IMR-90 (cell line): Measurements from ENCODE around the gene PLCL2. TPM values are rescaled to one million over a fixed set of nuclear protein-coding genes. Genes with fewer than 3 reads are reported as not detected.

Source experiments
- ATAC-seq: fragments of 200-7000 bp; cut with Tn5 transposase; 2 replicates; pipeline ENCODE4 v1.9.1; 2020; ENCODE audit warnings: low read depth, mild to moderate bottlenecking, moderate library complexity
- BruUV-seq: library from RNA; stranded (reverse); fragments of 400-500 nt; replicated peaks from 2 replicates; lab custom pipeline; 2021; lab: Mats Ljungman, UMichigan
- CTCF ChIA-PET: fragments of 300-600 bp; formaldehyde crosslinking; extraction: SDS; loops from one replicate; lab custom pipeline; 2021; ENCODE audit warnings: antibody characterized with exemption; lab: Yijun Ruan, JAX
- POLR2A ChIA-PET: fragments of 300-600 bp; sonication (Branson Sonifier 250); formaldehyde crosslinking; loops from one replicate; lab custom pipeline; 2022; ENCODE audit warnings: antibody characterized with exemption; ENCODE audit not compliant: unreplicated experiment; lab: Charles Lee
- DNase-seq: peaks from one replicate; pipeline ENCODE4 v3.0.0; 2013
- H2AFZ ChIP-seq: replicated peaks from 2 replicates; pipeline ENCODE3; 2013; ENCODE audit warnings: low read length, mild to moderate bottlenecking; ENCODE audit not compliant: poor library complexity
- H2AK5ac ChIP-seq: 2 replicates; pipeline ENCODE4 v1.6.1; 2013; ENCODE audit warnings: low read depth, low read length, inconsistent platforms
- H2AK9ac ChIP-seq: replicated peaks from 2 replicates; pipeline ENCODE3; 2013; ENCODE audit warnings: mild to moderate bottlenecking, low read depth, low read length, moderate library complexity; ENCODE audit not compliant: poor library complexity
- H2BK120ac ChIP-seq: 2 replicates; pipeline ENCODE4 v1.6.1; 2013; ENCODE audit warnings: low read depth, low read length, inconsistent platforms
- H2BK15ac ChIP-seq: 3 replicates; pipeline ENCODE4 v1.6.1; 2013; ENCODE audit warnings: low read depth, low read length, inconsistent platforms
- H2BK20ac ChIP-seq: 2 replicates; pipeline ENCODE4 v1.6.1; 2013; ENCODE audit warnings: low read depth, mild to moderate bottlenecking, inconsistent platforms, low read length, moderate library complexity
- H2BK5ac ChIP-seq: 2 replicates; pipeline ENCODE4 v1.6.1; 2013; ENCODE audit warnings: mild to moderate bottlenecking, low read depth, low read length, inconsistent platforms; ENCODE audit not compliant: poor library complexity, severe bottlenecking
- H3K14ac ChIP-seq: replicated peaks from 2 replicates; pipeline ENCODE4 v1.6.1; 2013; ENCODE audit warnings: low read depth, low read length, inconsistent platforms
- H3K18ac ChIP-seq: 2 replicates; pipeline ENCODE4 v1.6.1; 2013; ENCODE audit warnings: low read depth, low read length, control low read depth
- H3K23ac ChIP-seq: 2 replicates; pipeline ENCODE4 v1.6.1; 2013; ENCODE audit warnings: low read depth, low read length, inconsistent platforms
- H3K27ac ChIP-seq: 2 replicates; pipeline ENCODE4 v1.5.1; 2013; ENCODE audit warnings: mild to moderate bottlenecking, control low read depth, low read length; ENCODE audit not compliant: insufficient read depth
- H3K27me3 ChIP-seq: 2 replicates; pipeline ENCODE4 v1.6.1; 2013; ENCODE audit warnings: low read length; ENCODE audit not compliant: control insufficient read depth, insufficient read depth
- H3K36me3 ChIP-seq: 2 replicates; pipeline ENCODE4 v1.6.1; 2013; ENCODE audit warnings: low read length, mixed read lengths; ENCODE audit not compliant: control insufficient read depth, insufficient read depth
- H3K4ac ChIP-seq: 2 replicates; pipeline ENCODE4 v1.6.1; 2013; ENCODE audit warnings: low read depth, low read length, inconsistent platforms
- H3K4me1 ChIP-seq: 2 replicates; pipeline ENCODE4 v1.6.1; 2013; ENCODE audit warnings: low read length, mixed read lengths; ENCODE audit not compliant: control insufficient read depth, insufficient read depth
- H3K4me2 ChIP-seq: 2 replicates; pipeline ENCODE4 v1.6.1; 2013; ENCODE audit warnings: low read depth, mild to moderate bottlenecking, control low read depth, low read length, moderate library complexity
- H3K4me3 ChIP-seq: 2 replicates; pipeline ENCODE4 v1.5.1; 2013; ENCODE audit warnings: low read depth, mild to moderate bottlenecking, control low read depth, low read length, moderate library complexity; ENCODE audit not compliant: insufficient read depth
- H3K56ac ChIP-seq: 2 replicates; pipeline ENCODE4 v1.6.1; 2013; ENCODE audit warnings: low read length, inconsistent platforms; ENCODE audit not compliant: insufficient read depth; ENCODE audit errors: extremely low read depth
- H3K79me1 ChIP-seq, 2 experiments: 2 replicates each; pipeline ENCODE4 v1.6.1; 2013; ENCODE audit warnings: low read length in 2 of 2, inconsistent platforms in 1 of 2, low read depth in 1 of 2
- H3K9ac ChIP-seq: 2 replicates; pipeline ENCODE4 v1.6.1; 2013; ENCODE audit warnings: low read depth, low read length, control low read depth
- H3K9me1 ChIP-seq: 2 replicates; pipeline ENCODE4 v1.6.1; 2013; ENCODE audit warnings: low read length, inconsistent platforms; ENCODE audit not compliant: insufficient read depth
- H3K9me3 ChIP-seq: 2 replicates; pipeline ENCODE4 v1.6.1; 2013; ENCODE audit warnings: low read length; ENCODE audit not compliant: control insufficient read depth, insufficient read depth
- H4K20me1 ChIP-seq: 2 replicates; pipeline ENCODE4 v1.6.1; 2013; ENCODE audit warnings: low read length, inconsistent platforms; ENCODE audit not compliant: insufficient read depth
- H4K5ac ChIP-seq: 2 replicates; pipeline ENCODE4 v1.6.1; 2013; ENCODE audit warnings: mild to moderate bottlenecking, low read depth, low read length, control low read depth
- H4K8ac ChIP-seq, 2 experiments: 2 replicates each; pipeline ENCODE4 v1.6.1; 2013; ENCODE audit warnings: low read depth in 2 of 2, low read length in 2 of 2, control low read depth in 1 of 2, inconsistent platforms in 1 of 2
- H4K91ac ChIP-seq: 2 replicates; pipeline ENCODE4 v1.6.1; 2013; ENCODE audit warnings: low read depth, low read length, inconsistent platforms; ENCODE audit not compliant: insufficient read depth
- BHLHE40 ChIP-seq: fragments of 150-350 bp; IDR thresholded peaks from 2 replicates; pipeline ENCODE4 v1.6.1; 2016; ENCODE audit warnings: mild to moderate bottlenecking, low read depth, low read length
- CTCF ChIP-seq: conservative IDR thresholded peaks from 2 replicates; pipeline ENCODE4 v1.5.1; 2012; ENCODE audit warnings: mild to moderate bottlenecking, low read depth, low read length, improper control_type of control experiment
- ELK1 ChIP-seq: fragments of 150-350 bp; IDR thresholded peaks from 2 replicates; pipeline ENCODE4 v1.6.1; 2016; ENCODE audit warnings: low read depth, mild to moderate bottlenecking, low read length, moderate library complexity, borderline replicate concordance
- MAZ ChIP-seq: IDR thresholded peaks from 2 replicates; pipeline ENCODE4 v1.6.1; 2012; ENCODE audit warnings: low read depth, mild to moderate bottlenecking, low read length, improper control_type of control experiment, moderate library complexity, borderline replicate concordance
- NFE2L2 ChIP-seq: fragments of 150-350 bp; IDR thresholded peaks from 2 replicates; pipeline ENCODE4 v1.6.1; 2016; ENCODE audit warnings: low read depth, mild to moderate bottlenecking, low read length
- POLR2A ChIP-seq: IDR thresholded peaks from 2 replicates; pipeline ENCODE4 v1.6.1; 2012; ENCODE audit warnings: mild to moderate bottlenecking, low read depth, low read length
- RAD21 ChIP-seq: IDR thresholded peaks from 2 replicates; pipeline ENCODE4 v1.6.1; 2012; ENCODE audit warnings: low read length, improper control_type of control experiment
- SMC3 ChIP-seq: fragments of 150-350 bp; IDR thresholded peaks from 2 replicates; pipeline ENCODE4 v1.6.1; 2016; ENCODE audit warnings: low read depth, mild to moderate bottlenecking, antibody characterized with exemption, low read length, moderate library complexity
- WGBS, 2 experiments: methylation state at CpG; one replicate each; pipeline versions ENCODE4 v1.1.5 to v1.1.7; 2013; ENCODE audit warnings: missing lambda C conversion rate in 2 of 2; ENCODE audit not compliant: insufficient read length in 1 of 2; ENCODE audit errors: extremely low coverage in 2 of 2; 5-methylcytosine and 5-hydroxymethylcytosine counted together
- dilution Hi-C: fragments of 300-500 bp; cut with HindIII; formaldehyde crosslinking; loops from one replicate; pipeline ENCODE4 v1.14.3; 2018; ENCODE audit warnings: low sequenced_read_pairs; ENCODE audit not compliant: unreplicated experiment
- in situ Hi-C: fragments of 300-500 bp; cut with MboI; formaldehyde crosslinking; loops from 3 replicates; pipeline ENCODE4 v1.14.3; 2019; ENCODE audit warnings: low sequenced_read_pairs, inconsistent platforms, mixed read lengths
- intact Hi-C: fragments of 100-400 bp; cut with micrococcal nuclease; formaldehyde crosslinking; loops from 2 replicates; pipeline ENCODE4 v1.10.0; 2022
- polyA plus RNA-seq, 3 experiments: library from polyadenylated mRNA; depleted of rRNA; stranded (reverse); fragments of >200 nt; gene quantifications; 2 replicates each; pipeline ENCODE4 v1.2.3, GENCODE V29; 2012; ENCODE audit warnings: low replicate concordance in 1 of 3
- total RNA-seq: library from RNA; depleted of rRNA; stranded (reverse); fragments of >200 nt; gene quantifications from 2 replicates; pipeline ENCODE4 v1.2.3, GENCODE V29; 2012

Gene PLCL2
- total and polyA plus RNA-seq, 2 of the 4 experiments (the other 2 are of a cell fraction): 0.92 to 3.8 TPM

GRCh38 chr3:16944356-16944755 is 59.6 kb downstream of the PLCL2 start:
- no CpG with 5 or more reads among the region's 1 CpG for WGBS, 2 experiments
- no peak for DNase-seq
- no peak for TF ChIP-seq RAD21
- no peak for TF ChIP-seq BHLHE40
- no peak for TF ChIP-seq MAZ
- no peak for TF ChIP-seq SMC3
- TF ChIP-seq POLR2A: no peak
- TF ChIP-seq NFE2L2: no peak
- TF ChIP-seq CTCF: no peak
- TF ChIP-seq ELK1: no peak
- ATAC-seq: no peak
- Histone ChIP-seq H2BK5ac (no peak overlapping the region), H3K36me3 (no peaks in the 10 kb centered on the region), H2AK9ac (no peak overlapping the region), H4K91ac (no peak overlapping the region), H3K23ac (no peak overlapping the region), H3K4me2 (no peak overlapping the region), H4K8ac (no peak overlapping the region), H3K9me1 (no peaks in the 10 kb centered on the region), H2AK5ac (no peak overlapping the region), H2AFZ (no peak overlapping the region), H3K56ac (no peak overlapping the region), H3K27ac (no peak overlapping the region), H3K14ac (no peak overlapping the region), H4K5ac (no peak overlapping the region), H3K9me3 (no peaks in the 10 kb centered on the region), H3K4me3 (no peak overlapping the region), H3K27me3 (no peaks in the 10 kb centered on the region; the same call in 1 of the 2 replicates), H3K18ac (no peak overlapping the region), H2BK120ac (no peak overlapping the region), H4K20me1 (no peaks in the 10 kb centered on the region), H3K79me1 (no peaks in the 10 kb centered on the region; a peak in 1 of 4 replicates), H3K9ac (no peak overlapping the region), H2BK20ac (no peak overlapping the region), H2BK15ac (no peak overlapping the region), H3K4me1 (no peaks in the 10 kb centered on the region), H3K4ac (no peak overlapping the region)
- in situ Hi-C loops: no loop called here
- intact Hi-C loops: no loop called here
- ChIA-PET CTCF (no interaction called here), POLR2A (no interaction called here)
- BruUV-seq: no TSS peak
- dilution Hi-C loops: no loop called here
